OCI-LY7 (cell line): ENCODE data around the gene DAZAP1. TPM values are rescaled to one million over a fixed set of nuclear protein-coding genes. Genes with fewer than 3 reads are reported as not detected.

Source experiments
- BruUV-seq: library from RNA; stranded (reverse); fragments of 400-500 nt; replicated peaks from 2 replicates; lab custom pipeline; 2021; lab: Mats Ljungman, UMichigan
- CTCF ChIA-PET: fragments of 300-600 bp; sonication (Branson Sonifier 250); formaldehyde crosslinking; loops from one replicate; lab custom pipeline; 2022; ENCODE audit warnings: antibody characterized with exemption; ENCODE audit not compliant: unreplicated experiment; lab: Charles Lee
- POLR2A ChIA-PET: fragments of 300-600 bp; sonication (Branson Sonifier 250); formaldehyde crosslinking; loops from one replicate; lab custom pipeline; 2022; ENCODE audit warnings: antibody characterized with exemption; lab: Charles Lee
- DNase-seq: peaks from one replicate; pipeline ENCODE4 v3.0.0-alpha.2; 2015; ENCODE audit warnings: low spot score
- H2AFZ ChIP-seq: fragments of 200-600 bp; sonication (generic), shearing (Covaris generic); 2 replicates; pipeline ENCODE4 v1.6.1; 2014; ENCODE audit warnings: mild to moderate bottlenecking, antibody characterized with exemption, low read length, moderate library complexity
- H3K27ac ChIP-seq: fragments of 200-600 bp; sonication (generic); 2 replicates; pipeline ENCODE4 v1.5.1; 2014; ENCODE audit warnings: mixed run types, low read depth, mild to moderate bottlenecking, moderate library complexity, low read length, inconsistent platforms; ENCODE audit not compliant: poor library complexity, severe bottlenecking
- H3K36me3 ChIP-seq: fragments of 200-600 bp; sonication (generic); 2 replicates; pipeline ENCODE4 v1.6.1; 2014; ENCODE audit warnings: mild to moderate bottlenecking, antibody characterized with exemption, low read length, moderate library complexity, mixed read lengths; ENCODE audit not compliant: insufficient read depth
- H3K4me1 ChIP-seq: fragments of 200-600 bp; sonication (generic); 2 replicates; pipeline ENCODE4 v1.5.1; 2014; ENCODE audit warnings: mild to moderate bottlenecking, low read length; ENCODE audit not compliant: insufficient read depth, poor library complexity, severe bottlenecking
- H3K4me2 ChIP-seq: fragments of 200-600 bp; sonication (generic); 2 replicates; pipeline ENCODE4 v1.6.1; 2014; ENCODE audit warnings: mild to moderate bottlenecking, low read length
- H3K4me3 ChIP-seq: fragments of 200-600 bp; sonication (generic); 2 replicates; pipeline ENCODE4 v1.5.1; 2014; ENCODE audit warnings: mild to moderate bottlenecking, low read depth, low read length; ENCODE audit not compliant: poor library complexity, severe bottlenecking
- H3K79me2 ChIP-seq: fragments of 200-600 bp; sonication (generic); 2 replicates; pipeline ENCODE4 v1.6.1; 2016; ENCODE audit warnings: low read depth, mild to moderate bottlenecking, low read length, moderate library complexity, mixed read lengths; ENCODE audit not compliant: insufficient read depth
- H3K9me2 ChIP-seq: fragments of 200-600 bp; sonication (generic); 2 replicates; pipeline ENCODE4 v1.6.1; 2016; ENCODE audit warnings: mild to moderate bottlenecking, low read length, mixed read lengths; ENCODE audit not compliant: insufficient read depth
- H3K9me3 ChIP-seq: fragments of 200-600 bp; sonication (generic); 2 replicates; pipeline ENCODE4 v1.6.1; 2014; ENCODE audit warnings: mild to moderate bottlenecking, mixed run types, low read length, mixed read lengths
- H4K20me1 ChIP-seq: fragments of 200-600 bp; sonication (generic); 2 replicates; pipeline ENCODE4 v1.6.1; 2014; ENCODE audit warnings: mild to moderate bottlenecking, antibody characterized with exemption, low read length, moderate library complexity, mixed read lengths; ENCODE audit not compliant: insufficient read depth
- EZH2phosphoT487 ChIP-seq: fragments of 200-600 bp; sonication (generic); IDR thresholded peaks from 2 replicates; pipeline ENCODE4 v1.6.1; 2018; ENCODE audit warnings: low read depth, borderline replicate concordance, mild to moderate bottlenecking, mixed run types, antibody characterized with exemption, low read length, moderate library complexity, mixed read lengths
- intact Hi-C: fragments of 100-400 bp; cut with micrococcal nuclease; formaldehyde crosslinking; loops from one replicate; pipeline ENCODE4 v1.10.0; 2022; ENCODE audit not compliant: unreplicated experiment
- total RNA-seq, 2 experiments: library from RNA; depleted of rRNA in 1 of 2; stranded (reverse); fragments of >200 nt in 1 of 2; shearing (Covaris generic) in 1 of 2; gene quantifications; 2 replicates each; pipeline ENCODE4 v1.2.3, GENCODE V29; 2014 to 2022
- TF ChIP-seq, protein P1 (sequence below): fragments of 200-600 bp; sonication (generic); conservative IDR thresholded peaks from 2 replicates; pipeline ENCODE4 v1.5.1; 2014; ENCODE audit warnings: mild to moderate bottlenecking, antibody characterized with exemption, low read length, moderate library complexity, mixed read lengths

The DAZAP1 gene
- total RNA-seq, 2 experiments from 2014 or later = 170 to 373 TPM

DNA sequence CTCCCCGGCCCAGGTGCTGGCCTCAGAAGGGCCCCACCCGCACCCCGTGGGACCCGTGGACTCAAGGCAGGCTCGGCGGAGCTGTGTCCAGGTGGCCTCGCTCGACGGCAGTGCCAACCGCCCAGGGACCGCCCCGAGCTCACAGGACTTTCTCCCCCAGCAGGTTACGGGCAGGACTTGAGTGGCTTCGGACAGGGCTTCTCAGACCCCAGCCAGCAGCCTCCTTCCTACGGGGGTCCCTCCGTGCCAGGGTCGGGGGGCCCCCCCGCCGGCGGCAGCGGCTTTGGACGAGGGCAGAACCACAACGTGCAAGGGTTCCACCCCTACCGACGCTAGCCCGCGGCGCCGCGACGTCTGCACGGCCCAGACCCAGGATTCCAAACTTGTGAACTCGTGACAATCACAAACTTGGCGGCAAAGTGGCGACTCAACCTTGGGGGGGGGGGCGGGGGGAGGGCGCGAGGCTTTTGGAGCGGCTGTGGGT lies 27.2 kb downstream of the DAZAP1 start:
- peaks cover 13% of the 10 kb centered on the region for H3K4me1 ChIP-seq
- no peak overlapping the region for H3K4me2 ChIP-seq
- H2AFZ ChIP-seq = no peak overlapping the region
- H3K4me3 ChIP-seq = no peak overlapping the region
- no TSS peak for BruUV-seq
- peaks cover 2% of the 10 kb centered on the region; the same call in 1 of the 2 replicates for H4K20me1 ChIP-seq
- no peak for DNase-seq
- no peaks in the 10 kb centered on the region for H3K9me2 ChIP-seq
- H3K79me2 ChIP-seq = peaks cover 14% of the 10 kb centered on the region
- H3K9me3 ChIP-seq = no peaks in the 10 kb centered on the region
- peaks cover 70% of the 10 kb centered on the region for H3K36me3 ChIP-seq
- POLR2A ChIA-PET = no interaction called here
- CTCF ChIA-PET = no interaction called here
- H3K27ac ChIP-seq = no peak overlapping the region
- intact Hi-C loops = loop anchor here (5.0 kb wide), 1 partner anchor 157 kb away; the partner anchor contains the start of gene FAM174C
- TF ChIP-seq EZH2phosphoT487 = no peak
- TF ChIP-seq, protein P1, sequence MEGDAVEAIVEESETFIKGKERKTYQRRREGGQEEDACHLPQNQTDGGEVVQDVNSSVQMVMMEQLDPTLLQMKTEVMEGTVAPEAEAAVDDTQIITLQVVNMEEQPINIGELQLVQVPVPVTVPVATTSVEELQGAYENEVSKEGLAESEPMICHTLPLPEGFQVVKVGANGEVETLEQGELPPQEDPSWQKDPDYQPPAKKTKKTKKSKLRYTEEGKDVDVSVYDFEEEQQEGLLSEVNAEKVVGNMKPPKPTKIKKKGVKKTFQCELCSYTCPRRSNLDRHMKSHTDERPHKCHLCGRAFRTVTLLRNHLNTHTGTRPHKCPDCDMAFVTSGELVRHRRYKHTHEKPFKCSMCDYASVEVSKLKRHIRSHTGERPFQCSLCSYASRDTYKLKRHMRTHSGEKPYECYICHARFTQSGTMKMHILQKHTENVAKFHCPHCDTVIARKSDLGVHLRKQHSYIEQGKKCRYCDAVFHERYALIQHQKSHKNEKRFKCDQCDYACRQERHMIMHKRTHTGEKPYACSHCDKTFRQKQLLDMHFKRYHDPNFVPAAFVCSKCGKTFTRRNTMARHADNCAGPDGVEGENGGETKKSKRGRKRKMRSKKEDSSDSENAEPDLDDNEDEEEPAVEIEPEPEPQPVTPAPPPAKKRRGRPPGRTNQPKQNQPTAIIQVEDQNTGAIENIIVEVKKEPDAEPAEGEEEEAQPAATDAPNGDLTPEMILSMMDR = no peak

DNA sequence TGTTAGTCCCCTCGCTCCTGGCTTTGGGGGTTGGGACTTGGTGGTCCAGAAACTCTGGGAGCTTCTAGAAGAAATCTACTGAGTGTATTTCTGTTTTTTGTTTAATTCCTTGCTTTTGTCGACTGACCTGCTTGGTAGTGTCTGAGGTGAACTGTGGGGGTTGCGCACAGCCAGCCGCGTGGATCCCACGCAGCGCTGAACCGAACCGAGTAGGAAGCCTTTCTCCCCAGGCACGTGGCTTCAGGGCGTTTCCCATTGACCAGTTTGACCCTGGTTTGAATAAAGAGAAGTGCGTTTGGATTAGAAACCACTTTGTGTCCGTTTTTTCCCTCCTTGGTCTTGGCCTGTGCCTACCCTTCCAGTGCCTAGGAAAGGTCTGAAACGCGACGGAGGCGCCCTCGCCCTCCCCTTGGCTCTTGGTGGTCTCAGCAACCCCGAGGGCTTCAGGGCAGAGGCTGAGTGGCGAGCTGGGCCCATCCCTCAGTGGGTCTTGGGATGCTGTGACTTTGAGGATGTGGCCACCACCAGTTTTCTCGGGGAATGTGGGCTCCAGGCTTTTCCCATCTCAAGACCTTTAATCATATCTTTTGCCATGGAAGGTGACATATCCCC lies 28.1 kb downstream of the DAZAP1 start:
- Histone ChIP-seq H3K36me3 (peaks cover 70% of the 10 kb centered on the region), H4K20me1 (peaks cover 7% of the 10 kb centered on the region), H3K27ac (no peak overlapping the region), H2AFZ (no peak overlapping the region), H3K79me2 (peaks cover 23% of the 10 kb centered on the region), H3K9me2 (no peaks in the 10 kb centered on the region), H3K9me3 (no peaks in the 10 kb centered on the region), H3K4me1 (peaks cover 21% of the 10 kb centered on the region), H3K4me3 (no peak overlapping the region), H3K4me2 (no peak overlapping the region)
- CTCF ChIA-PET = no interaction called here
- TF ChIP-seq EZH2phosphoT487 = no peak
- TF ChIP-seq, protein P1 = no peak
- DNase-seq = no peak
- intact Hi-C loops = loop anchor here (5.0 kb wide), 1 partner anchor 158 kb away; the partner anchor contains the start of gene FAM174C
- POLR2A ChIA-PET = no interaction called here
- no TSS peak for BruUV-seq

DNA sequence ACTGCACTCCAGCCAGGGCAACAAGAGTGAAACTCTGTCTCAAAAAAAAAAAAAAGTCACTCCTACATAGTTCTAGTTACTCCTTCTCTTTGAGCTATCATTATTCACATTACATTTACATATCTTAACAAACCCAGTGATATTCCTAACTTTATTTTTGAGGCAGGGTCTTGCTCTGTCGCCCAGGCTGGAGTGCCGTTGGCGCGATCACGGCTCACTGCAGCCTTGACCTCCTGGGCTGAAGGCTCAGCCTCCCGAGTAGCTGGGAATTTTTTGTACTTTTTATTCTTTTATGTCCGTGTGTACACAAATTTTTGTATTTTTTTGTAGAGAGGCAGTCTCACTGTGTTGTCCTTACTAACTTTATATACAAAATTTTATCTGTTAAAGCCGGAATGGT lies 30.2 kb downstream of the DAZAP1 start:
- peak overlapping the region; percentile 96 for H3K4me3 ChIP-seq
- POLR2A ChIA-PET = no interaction called here
- no TSS peak for BruUV-seq
- no peaks in the 10 kb centered on the region for H3K9me3 ChIP-seq
- CTCF ChIA-PET = no interaction called here
- peak overlapping the region; percentile 54; the same call in 1 of the 2 replicates for H2AFZ ChIP-seq
- peaks cover 34% of the 10 kb centered on the region for H3K79me2 ChIP-seq
- peaks cover 18% of the 10 kb centered on the region for H4K20me1 ChIP-seq
- H3K4me2 ChIP-seq = peak overlapping the region; percentile 56
- H3K4me1 ChIP-seq = peaks cover 27% of the 10 kb centered on the region
- intact Hi-C loops = loop anchor here (1.0 to 5.0 kb wide), 2 partner anchors 30 to 160 kb away; partner anchors contain the start of genes DAZAP1 and FAM174C
- DNase-seq = no peak
- no peak for TF ChIP-seq EZH2phosphoT487
- TF ChIP-seq, protein P1 = no peak
- H3K9me2 ChIP-seq = no peaks in the 10 kb centered on the region
- H3K27ac ChIP-seq = peak overlapping the region; percentile 61
- peaks cover 76% of the 10 kb centered on the region for H3K36me3 ChIP-seq
